SH-SY5Y (cell line): ENCODE results near the gene MYO6.

Source experiments
- GATA2 ChIP-seq: IDR thresholded peaks from 2 replicates; pipeline ENCODE4 v1.6.1; 2011; ENCODE audit warnings: mild to moderate bottlenecking, low read depth, low read length
- GATA3 ChIP-seq: IDR thresholded peaks from 2 replicates; pipeline ENCODE4 v1.6.1; 2011; ENCODE audit warnings: low read depth, mild to moderate bottlenecking, low read length, moderate library complexity

GRCh38 chr6:75727206-75727605 is 21.8 kb upstream of the MYO6 start:
- TF ChIP-seq GATA3 (no peak), GATA2 (no peak)
